Hypothalamus (tissue), 51 donors: ENCODE results near the gene ULBP2.

ENCODE experiments used
- DNase-seq, 51 donors: peaks; one replicate each; lab custom pipeline; 2025; lab: John Stamatoyannopoulos, UW

ULBP2 gene, protein sequence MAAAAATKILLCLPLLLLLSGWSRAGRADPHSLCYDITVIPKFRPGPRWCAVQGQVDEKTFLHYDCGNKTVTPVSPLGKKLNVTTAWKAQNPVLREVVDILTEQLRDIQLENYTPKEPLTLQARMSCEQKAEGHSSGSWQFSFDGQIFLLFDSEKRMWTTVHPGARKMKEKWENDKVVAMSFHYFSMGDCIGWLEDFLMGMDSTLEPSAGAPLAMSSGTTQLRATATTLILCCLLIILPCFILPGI

DNA sequence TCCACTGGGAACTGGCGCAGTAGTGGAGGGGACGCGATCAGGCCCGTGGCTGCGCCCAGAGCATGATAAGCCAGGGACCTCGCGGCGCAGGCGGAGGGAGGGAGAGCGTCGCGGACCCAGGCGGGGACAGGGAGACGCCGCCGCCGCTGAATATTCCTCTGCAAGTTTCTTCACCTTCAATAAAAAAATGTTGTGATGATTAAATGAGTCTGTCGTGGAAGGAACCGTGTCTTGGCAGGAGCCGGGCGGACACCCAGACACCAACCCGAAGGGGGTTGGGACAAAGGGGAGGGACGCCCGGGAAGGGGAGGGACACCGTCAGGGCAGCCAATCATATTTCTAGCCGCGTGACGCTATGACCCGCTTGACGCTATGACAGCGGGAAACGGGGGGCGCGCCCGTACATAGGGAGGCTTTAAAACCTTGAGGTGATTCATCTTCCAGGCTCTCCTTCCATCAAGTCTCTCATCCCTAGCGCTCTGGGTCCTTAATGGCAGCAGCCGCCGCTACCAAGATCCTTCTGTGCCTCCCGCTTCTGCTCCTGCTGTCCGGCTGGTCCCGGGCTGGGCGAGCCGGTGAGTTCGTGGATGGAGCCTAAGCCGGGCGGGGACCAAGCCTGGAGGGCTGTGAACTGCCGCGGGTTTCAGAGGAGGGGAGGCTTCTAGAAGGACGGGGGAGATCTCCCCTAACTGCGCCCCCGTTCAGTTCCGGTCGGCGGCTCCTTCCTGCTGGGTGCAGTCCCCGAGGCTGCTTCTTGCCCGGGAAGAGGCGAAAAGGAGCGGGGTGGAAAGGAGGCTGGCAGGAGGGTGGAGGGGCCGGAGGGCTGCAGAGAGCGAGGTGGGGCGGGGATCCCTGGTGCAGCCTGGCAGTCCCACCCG is at the start of gene ULBP2:
ULBP2 (plus strand) TSS at position 432 of the 878 bp plus-strand sequence; CDS start at position 491, 59 bp downstream.
- DNase-seq: peak in 46 of 51 donors; percentile 11 to 85 (median 50)

DNA sequence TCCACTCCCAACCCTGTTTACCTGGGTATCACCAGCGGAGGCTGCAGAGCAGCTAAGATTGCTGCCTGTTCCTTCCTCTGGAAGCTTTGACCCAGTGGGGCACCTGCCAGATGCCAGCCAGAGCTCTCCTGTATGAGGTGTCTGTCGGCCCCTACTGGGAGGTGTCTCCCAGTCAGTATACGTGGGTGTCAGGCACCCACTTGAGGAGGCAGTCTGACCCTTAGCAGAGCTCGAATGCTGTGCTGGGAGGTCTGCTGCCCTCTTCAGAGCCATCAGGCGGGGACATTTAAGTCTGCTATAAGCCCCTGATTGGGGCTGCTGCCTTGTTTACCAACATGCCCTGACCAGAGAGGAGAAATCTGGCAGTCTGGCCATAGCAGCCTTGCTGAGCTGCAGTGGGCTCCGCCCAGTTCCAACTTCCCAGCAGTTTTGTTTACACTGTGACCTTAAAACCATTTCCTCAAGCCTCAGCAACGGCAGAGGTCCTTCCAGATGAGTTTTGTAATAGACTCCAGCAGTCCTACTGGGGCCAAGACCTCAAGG is 46.7 kb upstream of the ULBP2 start:
- DNase-seq: peak in 4 of 51 donors; percentile 2 to 17 (median 9)

DNA sequence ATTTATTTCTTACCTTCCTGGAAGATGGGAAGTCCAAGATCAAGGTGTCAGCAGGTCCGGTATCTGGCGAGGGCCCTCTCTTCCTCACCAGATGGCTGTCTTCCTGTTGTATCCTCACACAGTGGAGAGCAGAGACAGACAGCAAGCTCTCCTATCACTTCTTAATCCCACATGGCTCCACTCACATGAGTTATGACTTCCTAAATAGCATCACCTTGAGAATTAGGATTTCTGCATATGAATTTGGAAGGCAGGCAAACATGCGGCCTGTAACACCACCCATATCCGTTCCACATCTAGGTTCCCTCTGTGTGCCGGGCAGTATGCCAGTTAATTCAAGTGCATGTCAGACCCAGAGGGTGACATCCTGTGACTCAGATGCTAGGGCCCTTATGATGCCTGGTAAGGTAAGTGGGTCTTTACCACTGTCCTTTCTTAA is 46.0 kb upstream of the ULBP2 start:
- DNase-seq: no peak

DNA sequence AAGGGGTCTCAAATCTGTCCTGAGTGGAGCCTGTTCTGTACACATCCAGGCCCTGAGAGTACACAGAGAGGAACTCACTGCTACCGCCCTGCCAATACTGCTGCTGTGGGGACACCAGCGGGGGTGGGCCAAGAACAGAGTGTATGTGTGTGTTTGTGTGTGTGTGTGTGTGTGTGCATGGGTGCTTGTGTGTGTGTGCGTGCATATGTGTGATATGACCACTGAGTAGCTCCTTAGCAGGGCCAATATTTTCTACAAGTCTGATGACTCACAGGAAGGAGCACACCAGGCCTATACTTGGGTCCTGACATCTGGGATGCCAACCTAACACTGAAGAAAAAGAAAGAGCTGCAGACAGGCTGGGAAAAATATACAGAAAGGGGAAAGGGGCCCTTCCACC is 45.3 kb upstream of the ULBP2 start:
- no peak for DNase-seq

DNA sequence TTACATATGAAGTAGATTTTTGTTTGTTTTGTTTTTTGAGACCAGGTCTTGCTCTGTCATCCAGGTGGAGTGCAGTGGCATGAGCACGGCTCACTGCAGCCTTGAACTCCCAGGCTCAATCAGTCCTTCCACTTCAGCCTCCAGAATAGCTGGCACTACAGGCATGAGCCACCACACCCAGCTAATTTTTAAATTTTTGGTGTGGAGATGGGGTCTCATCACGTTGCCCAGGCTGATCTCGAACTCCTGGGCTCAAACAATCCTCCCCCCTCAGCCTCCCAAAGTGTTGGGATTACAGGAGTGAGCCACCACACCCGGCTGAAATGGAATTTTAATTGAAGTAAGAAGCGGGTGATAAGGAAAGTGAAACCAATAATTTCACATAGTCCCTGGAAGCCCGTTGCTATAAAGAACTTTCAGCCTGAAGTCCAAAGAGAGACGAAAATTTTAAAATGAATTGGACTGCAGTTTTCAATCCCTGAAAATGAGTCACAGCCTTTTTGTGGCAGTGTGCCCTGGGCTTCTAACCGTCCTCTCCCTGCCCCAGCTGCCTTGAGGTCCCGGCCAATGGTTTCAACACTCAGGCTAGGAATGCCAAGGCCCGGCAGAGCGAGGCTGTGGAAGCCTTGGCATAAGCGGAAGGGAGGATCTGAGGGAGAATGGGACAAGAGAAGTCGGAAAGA is 44.7 kb upstream of the ULBP2 start:
- DNase-seq: peak in 30 of 51 donors; percentile 2 to 68 (median 23)

DNA sequence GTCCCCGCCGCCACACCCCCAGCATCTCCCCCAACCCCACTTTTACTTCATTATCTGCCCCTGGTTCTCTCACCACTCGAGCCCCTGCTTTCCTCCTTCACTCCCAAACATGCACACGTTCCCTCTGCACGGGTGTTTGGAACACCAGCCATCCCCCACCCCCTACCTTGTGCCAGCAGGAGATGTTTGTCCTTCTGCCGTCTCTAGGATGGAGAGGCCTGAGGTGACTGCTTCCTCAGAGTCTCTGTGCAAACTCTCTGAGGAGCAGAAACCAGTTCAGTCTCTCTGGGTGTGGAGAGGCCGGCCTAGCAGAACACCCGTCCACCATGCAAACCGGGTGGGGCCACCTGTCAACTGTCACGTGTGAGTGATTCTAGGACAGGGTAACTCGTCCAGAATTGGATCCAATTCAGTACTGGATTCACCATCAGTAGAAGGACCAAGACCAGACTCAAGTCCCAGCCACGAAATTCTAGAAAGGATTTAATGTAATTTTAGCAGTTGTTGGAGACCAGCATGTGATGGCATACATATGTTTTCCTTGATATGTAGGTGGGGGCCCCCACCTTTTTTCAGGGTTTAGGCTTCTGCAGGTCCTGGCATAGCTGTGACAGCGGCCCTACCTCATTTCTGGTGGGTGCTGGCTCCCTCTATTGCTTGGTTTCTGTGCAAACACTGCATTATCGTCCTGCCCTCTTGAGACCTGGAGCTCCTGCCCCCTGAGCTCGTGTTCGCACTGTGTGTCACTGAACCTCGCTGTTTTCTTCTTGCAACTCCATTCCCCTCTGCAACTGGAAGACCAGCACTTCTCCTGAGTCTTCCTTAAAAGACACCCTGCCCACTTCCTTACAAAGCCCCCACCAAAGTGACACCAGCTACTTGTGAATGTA is 43.7 kb upstream of the ULBP2 start, which contains the start of gene RAET1E:
RAET1E (minus strand) TSS at position 259 of the 890 bp plus-strand sequence. CDS start 7,212 bp downstream, outside the sequence.
- no peak for DNase-seq

DNA sequence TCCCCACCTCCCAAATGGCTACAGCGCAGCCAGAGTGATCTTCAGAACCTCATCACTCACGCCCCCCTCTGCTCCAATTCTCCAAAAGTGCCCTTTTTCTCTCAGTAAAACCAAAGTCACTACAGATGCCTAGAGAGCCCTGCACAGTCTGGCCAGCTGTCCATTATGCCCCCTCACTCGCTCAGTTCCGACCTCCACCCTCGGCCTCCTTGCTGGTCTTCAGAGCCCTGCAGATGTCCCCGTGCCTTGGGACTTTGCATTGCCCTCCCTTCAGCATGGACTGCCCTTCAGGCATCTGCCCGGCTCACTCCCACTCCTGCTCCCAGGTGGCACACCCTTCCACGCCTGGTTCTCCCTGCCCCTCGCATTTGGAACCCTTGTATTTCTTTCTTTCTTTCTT is 42.8 kb upstream of the ULBP2 start:
- DNase-seq: no peak

DNA sequence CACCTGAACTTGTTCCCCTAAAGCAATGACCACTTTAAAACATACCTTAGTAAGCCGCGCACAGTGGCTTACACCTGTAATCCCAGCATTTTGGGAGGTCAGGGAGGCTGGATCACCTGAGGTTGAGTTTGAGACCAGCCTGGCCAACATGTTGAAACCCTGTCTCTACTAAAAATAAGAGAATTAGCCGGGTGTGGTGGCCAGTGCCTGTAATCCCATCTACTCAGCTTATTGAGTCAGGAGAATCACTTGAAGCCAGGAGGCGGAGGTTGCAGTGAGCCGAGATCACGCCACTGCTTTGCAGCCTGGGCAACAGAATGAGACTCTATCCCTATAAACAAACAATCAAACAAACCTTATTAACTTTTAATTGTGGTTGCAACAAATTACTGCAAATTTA is 42.3 kb upstream of the ULBP2 start:
- DNase-seq: no peak

DNA sequence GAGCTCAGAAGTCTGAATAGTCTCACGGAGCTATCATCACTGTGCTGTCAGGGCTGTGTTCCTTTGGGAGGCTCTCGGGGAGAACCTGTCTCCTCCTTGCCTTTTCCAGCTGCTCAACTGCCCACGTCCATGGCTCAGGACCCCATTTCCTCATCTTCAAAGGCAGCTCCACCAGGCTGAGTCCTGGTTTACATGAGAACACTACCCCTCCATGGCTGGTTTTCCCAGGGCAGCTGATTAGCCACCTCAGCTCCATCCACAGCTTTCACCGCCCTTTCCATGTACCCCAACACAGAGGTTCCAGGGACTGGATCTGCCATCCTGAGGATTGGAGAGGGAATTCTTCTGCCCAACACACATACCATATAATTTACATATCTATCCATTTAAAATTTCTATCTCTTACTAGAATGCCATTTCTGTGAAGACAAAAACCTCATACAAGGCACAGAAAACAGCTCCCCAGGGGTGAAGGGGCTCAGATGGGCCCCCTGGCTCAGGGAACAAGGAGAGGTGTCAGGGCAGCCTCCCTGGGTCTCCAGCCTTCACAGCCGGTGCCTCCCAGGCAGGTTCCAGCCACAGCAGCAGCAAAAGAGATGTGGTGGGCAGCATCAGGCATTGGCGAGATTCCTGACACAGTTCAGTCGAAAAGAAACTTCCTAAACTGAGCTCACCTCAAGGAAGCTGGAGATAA is 41.7 kb upstream of the ULBP2 start:
- DNase-seq: no peak

DNA sequence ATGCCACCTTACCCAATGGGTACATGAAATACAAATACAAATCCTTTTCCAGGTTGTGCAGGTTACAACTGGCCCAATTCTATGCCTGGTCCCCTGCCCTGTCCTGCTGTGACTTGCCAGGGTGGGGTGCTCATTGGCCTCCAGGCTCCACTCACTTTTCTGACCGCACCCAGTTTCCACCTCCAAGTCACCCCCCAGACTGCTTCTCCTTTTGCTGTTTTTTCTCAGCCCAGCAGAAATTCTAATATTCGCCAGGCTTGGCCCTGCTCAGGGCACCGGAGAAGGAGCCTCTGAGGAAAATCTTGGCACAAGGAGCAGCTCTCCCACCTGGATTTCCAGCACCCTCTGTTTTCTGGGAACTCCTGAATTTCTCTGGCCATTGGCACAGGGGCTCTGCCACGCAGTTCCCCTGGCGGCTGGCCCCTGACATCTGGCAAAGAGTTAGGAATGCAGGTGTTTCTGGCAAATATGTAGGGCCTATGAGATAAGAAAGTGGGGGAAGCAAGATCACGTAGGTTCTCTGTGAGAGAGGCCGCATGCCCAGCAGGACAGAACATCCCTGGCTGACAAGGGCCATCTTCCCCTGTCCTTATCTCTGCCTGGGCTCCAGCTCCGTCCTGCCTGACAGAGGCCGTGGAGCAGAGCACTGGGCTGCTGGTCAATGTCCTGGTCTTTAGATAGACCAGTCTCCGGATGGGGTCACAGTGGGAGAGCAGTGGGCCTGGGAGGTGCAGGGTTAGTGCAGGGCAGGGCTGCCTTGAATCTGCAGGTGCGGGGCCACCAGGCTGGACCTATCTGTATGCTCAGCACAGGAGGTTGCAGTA is 41.0 kb upstream of the ULBP2 start:
- DNase-seq: no peak

DNA sequence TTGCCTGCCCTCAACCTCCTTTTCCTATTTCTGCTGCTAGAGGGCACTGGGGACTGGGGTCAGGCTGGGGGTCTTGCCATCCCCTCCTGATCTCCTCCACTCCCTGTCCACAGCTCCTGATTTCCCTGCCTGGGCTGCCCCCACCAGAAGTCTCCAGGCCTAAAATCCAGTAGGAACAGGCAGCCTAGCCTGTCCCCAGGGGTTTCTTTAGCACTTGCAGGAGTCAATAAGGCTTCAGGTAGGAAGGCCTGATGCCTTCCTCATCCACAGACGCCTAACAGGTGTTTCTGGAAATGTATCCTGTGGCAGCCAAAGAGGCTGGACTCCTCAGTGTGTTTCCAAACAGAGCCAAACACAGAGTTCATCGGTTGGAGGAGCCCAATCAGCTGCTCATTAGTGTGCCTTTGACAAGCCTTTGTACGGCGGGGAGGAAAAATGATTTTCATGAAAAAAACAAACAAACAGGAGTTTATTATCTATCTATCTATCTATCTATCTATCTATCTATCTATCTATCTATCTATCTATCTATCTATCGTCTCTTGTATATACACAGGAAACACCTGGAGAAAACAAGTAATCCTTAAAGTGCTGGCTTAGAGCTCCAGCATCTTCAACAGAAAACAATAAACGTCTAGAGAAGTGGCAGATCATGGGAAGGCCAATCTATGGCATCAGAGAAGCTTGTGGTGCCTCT is 40.2 kb upstream of the ULBP2 start:
- DNase-seq: no peak

DNA sequence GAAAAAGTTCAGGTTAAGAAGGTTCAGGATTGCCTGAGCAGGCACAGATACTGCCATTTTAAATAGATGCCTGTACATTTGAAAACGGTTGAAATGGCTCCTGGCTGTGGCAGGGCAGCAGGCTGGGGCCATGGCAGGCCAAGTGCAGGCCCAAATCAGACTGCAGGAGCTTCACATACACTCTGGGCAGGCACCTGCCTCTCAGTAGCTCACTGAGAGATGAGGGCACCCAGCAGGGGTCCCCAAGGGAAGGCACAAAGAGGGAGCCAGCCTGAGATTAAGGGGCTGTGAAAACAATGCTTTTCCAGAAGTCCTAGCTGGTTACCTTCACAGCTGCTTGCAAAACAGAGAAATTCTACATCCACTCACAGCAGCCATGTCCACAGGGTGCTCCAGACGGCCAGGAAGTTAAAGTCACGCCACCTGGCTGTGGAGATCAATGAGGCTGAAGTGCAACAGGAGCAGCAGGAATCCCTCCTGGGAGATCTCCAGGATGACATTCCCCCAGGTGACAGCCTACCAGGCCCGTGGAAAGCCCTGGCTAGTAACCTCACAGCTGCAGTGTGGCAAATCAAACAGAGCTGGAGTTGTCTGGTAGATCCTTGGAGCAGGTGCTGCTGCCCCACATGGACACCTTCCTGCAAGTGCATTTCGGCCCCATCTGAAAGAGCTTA is 37.7 kb upstream of the ULBP2 start:
- DNase-seq: no peak

DNA sequence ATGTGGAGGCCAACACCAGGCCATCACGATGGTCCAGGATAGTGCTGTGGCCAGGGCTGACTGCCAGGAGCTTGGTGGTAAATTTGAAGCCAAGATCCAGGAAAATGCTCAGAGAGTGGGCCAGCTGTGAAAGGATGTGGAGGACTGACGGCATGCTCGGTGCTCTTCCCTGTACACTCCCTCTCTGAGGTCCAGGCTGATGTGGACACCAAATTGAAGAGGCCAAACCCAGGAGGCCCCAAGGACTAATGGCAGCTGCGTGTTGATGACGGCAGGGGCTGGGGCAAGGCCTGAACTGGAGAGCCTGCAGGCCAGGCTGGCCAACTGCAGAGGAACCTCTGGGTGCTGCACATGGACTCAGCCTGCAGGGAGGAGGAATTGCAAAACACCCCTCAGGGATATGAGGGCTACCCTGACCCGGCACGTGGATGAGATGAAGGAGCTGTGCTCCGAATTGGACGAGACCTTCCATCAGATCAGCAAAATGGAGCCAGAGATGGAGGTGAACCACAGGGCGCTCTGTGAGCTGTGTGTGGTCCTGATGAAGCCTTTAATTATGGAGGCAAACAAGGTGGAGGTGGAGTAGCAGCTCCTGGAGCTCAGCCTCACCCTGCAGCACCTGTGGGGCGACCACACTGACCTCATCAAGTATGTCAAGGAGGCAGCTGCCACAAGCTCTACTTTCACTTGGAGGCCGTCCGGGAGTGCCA is 37.0 kb upstream of the ULBP2 start:
- DNase-seq: no peak

DNA sequence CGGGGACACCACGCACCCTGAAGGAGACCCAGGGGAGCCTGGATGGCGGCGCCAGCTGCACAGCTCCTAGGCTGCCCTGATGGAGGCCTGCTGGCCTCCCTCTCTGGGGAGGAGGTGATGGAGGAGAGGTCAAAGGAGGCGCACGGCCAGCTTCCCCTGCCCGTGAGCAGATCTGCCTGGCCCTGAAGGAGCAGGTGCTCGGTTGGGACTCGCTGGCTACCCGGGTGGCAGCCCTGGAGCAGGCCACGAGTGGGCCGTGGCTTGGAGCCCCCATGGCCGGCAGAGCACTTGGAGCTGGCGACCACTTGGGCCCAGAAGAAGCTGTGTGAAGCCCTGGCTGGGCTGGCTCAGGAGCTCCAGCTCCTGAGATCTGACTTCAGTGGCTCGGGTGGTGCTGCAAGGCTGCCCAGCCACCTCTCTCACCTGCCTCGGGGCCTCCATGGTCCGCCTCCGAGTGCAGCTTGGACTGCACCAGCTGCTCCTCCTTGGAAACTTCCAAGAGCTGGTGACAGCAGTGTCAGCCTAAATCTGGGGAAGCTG is 36.4 kb upstream of the ULBP2 start:
- no peak for DNase-seq

DNA sequence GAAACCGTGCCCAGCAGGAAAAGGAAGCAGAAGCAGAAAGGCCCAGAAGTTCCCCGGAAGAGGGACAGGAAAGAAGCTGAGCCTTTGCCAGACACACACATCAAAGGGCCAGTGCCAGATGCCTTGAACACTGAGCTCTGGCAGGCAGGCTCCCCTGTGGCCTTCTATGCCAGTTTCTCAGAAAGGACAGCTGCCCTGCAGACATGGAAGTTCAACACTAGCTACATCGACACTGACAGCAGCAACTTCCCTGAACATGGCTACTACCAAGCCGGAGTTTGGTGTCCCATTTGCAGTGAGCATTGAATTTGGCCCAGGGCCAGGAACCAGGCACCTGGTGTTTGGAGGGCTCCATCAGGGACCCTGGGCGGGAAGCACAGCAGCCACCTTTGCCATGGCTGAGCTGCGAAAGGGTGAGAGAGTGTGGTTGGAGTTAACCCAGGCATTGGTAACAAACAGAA is 35.9 kb upstream of the ULBP2 start:
- DNase-seq: no peak

DNA sequence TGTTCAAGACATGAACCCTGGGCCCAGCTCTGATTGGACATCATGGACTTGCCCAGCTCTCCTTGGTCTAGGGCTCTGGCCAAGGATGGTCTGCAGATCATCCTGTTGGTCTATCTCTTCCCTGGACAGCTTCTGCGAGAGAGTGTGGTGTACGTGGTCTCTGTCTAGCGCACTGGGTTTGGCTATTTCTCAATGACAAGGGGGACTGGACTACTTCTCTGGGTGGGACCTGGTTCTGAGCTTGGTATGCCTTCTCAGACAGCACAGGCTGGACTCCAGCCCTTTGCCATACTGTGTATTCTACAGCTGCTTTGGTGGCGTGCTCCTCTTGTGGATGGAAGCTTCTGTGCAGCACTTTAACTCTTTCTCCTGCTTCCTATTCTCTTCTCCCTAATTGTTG is 35.4 kb upstream of the ULBP2 start:
- no peak for DNase-seq
